ENCODE data around the gene NEUROD1.
"Not testable (repeated sequence)": the region's sequence is repeated elsewhere in the genome, so short reads cannot be mapped to it uniquely, and the experiment has no call there.

Gene NEUROD1

DNA sequence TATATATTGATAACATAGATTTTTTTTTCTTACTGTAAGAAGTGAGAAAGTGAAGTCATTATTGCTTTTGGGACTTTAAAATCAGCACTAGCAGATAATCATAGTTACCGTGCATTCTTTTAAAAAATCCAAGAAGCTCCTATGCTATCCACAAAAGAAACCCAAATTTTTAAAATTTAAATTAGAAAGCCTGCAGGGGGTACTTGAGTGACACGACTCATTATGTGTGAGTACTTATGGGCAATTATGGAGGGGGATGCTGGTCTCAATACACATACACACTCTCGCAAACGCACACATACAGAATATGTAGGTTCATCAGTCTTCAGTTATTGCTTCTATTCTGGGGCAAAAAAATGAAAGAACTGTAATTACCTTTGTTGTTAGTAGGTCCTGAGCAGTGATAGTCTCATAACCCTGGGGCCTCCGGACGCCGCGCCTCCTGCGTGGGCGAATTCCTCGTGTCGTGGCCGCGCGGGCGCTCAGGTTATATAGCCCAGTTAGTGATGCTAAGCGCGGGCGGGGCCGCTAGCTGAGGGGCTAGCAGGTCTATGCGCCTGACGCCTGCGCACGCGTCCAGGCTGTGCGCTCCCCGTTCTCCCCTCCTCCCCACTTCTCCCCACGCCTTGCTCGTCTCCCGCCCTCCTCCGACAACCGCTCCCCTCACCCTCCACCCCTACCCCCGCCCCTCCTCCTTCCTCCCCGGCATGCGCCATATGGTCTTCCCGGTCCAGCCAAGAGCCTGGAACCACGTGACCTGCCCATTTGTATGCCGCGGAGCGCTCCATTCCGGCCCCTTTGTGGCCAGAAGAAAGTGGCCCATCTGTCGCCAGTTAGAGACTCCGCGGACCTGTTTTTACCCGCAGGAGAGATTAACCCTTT lies at the start of gene NEUROD1:
Gene NEUROD1, minus strand, starts transcription at position 463 of the 882 bp plus-strand sequence. CDS start 1,657 bp downstream, outside the sequence.
- TF ChIP-seq, protein P1, sequence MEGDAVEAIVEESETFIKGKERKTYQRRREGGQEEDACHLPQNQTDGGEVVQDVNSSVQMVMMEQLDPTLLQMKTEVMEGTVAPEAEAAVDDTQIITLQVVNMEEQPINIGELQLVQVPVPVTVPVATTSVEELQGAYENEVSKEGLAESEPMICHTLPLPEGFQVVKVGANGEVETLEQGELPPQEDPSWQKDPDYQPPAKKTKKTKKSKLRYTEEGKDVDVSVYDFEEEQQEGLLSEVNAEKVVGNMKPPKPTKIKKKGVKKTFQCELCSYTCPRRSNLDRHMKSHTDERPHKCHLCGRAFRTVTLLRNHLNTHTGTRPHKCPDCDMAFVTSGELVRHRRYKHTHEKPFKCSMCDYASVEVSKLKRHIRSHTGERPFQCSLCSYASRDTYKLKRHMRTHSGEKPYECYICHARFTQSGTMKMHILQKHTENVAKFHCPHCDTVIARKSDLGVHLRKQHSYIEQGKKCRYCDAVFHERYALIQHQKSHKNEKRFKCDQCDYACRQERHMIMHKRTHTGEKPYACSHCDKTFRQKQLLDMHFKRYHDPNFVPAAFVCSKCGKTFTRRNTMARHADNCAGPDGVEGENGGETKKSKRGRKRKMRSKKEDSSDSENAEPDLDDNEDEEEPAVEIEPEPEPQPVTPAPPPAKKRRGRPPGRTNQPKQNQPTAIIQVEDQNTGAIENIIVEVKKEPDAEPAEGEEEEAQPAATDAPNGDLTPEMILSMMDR (conservative IDR thresholded peaks at IDR 0.05; ENCODE audit: low read depth, low read length): no peak
- DNase-seq (ENCODE audit: low read depth): no peak
- no peak within 1 kb of the TSS for H3K4me3 ChIP-seq (ENCODE audit: low read depth, low read length)

DNA sequence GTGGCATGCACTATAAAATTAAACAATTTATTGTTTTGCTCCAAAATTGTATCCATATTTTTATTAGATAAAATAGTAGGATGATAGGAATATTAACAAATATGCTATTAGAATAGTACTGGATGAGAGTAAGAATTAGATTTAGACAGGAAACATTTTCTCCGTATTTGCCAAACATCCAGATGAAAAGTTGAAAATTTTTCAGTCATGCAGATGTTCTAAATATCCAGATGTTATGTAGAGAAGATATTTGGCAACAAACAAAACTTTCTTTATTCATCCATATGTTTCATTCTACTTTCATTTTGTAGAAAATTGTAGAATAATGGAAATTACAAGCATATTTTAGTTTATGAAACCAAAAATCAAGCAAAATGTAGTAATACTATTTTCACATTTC lies 45.2 kb upstream of the NEUROD1 start:
- DNase-seq (ENCODE audit: low read depth): no peak
- no peak overlapping the region for H3K4me3 ChIP-seq (ENCODE audit: low read depth, low read length)
- TF ChIP-seq, protein P1 (conservative IDR thresholded peaks at IDR 0.05; ENCODE audit: low read depth, low read length): no peak

DNA sequence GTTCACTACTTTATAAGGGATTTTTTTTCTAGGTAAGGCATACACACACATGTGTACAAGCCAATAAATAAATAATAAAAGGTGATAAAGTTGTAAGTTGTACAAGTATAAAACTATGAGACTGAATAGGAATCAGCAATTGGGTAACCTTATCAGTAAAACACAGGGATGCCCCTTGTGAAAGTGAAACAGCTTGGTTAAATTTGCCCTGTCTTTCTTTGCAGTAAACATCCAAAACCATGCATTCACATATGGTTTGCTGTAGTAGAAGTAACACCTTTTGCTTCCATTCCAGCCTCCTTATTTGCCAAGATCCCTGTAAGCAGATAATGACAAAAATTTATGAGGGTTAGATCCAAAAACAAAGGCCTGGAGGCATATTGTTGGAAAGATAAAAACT lies 44.3 kb upstream of the NEUROD1 start:
- no peak for DNase-seq (ENCODE audit: low read depth)
- H3K4me3 ChIP-seq (ENCODE audit: low read depth, low read length): no peak overlapping the region
- TF ChIP-seq, protein P1 (conservative IDR thresholded peaks at IDR 0.05; ENCODE audit: low read depth, low read length): no peak

DNA sequence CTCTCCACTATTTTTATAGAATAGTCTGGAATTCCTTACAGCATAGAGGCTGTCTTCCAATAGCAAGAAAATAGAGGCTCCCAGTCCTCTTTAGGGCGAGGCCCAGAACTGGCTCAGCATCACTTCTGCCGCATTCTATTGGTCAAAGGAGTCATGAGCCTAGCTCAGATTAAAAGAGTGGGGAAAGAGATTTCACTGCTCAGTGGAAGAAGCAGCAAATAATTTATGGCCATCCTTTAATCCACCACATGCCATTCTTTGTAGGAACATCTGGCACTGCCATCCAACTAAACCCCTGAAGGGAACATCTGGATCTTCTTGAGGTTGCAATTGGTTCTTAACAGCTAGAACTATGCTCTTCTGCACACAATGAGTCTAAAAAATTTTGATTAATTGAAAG lies 43.4 kb upstream of the NEUROD1 start:
- DNase-seq (ENCODE audit: low read depth): no peak
- TF ChIP-seq, protein P1 (conservative IDR thresholded peaks at IDR 0.05; ENCODE audit: low read depth, low read length): no peak
- no peak overlapping the region for H3K4me3 ChIP-seq (ENCODE audit: low read depth, low read length)

DNA sequence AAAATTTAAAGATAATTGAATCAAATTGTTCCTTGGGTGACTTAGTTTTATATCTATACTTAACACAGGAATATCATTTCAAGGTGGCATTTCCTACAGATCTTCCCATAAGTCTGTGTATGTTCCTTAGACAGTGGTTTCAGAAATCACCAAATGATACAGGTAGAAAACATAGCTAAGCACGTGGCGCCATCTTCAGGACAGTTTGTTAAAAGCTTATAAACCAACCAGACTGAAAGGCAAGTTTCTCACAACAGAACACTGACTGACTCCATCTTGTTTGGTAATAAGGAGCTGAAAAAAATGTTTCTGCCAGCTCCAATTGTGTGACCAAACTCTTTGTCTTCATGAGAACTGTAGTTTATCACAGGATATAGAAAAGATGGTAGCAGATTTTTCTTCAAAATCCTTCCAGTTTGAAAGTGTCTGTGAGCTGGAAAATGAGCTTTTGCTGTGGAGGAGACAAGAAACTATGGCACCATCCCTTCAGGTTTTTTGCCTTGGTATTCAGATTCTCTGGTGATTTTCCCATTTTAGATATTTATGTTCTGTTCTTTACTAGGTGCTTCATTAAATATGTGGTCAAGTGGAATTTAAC lies 34.8 kb upstream of the NEUROD1 start:
- no peak overlapping the region for H3K4me3 ChIP-seq (ENCODE audit: low read depth, low read length)
- TF ChIP-seq, protein P1 (conservative IDR thresholded peaks at IDR 0.05; ENCODE audit: low read depth, low read length): peak; percentile 73
- DNase-seq (ENCODE audit: low read depth): peak; percentile 93

DNA sequence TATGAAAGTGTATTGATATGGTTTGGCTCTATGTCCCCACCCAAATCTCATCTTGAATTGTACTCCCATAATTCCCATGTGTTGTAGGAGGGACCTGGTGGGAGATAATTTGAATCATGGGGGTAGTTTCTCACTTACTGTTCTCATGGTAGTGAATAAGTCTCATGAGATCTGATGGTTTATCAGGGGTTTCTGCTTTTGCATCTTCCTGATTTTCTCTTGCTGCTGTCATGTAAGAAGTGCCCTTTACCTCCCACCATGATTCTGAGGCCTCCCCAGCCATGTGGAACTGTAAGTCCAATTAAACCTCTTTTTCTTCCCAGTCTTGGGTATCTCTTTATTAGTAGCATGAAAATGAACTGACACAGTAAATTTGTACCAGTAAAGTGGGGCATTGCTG lies 30.7 kb upstream of the NEUROD1 start:
- not testable (repeated sequence) for H3K4me3 ChIP-seq (ENCODE audit: low read depth, low read length); DNase-seq (ENCODE audit: low read depth)

DNA sequence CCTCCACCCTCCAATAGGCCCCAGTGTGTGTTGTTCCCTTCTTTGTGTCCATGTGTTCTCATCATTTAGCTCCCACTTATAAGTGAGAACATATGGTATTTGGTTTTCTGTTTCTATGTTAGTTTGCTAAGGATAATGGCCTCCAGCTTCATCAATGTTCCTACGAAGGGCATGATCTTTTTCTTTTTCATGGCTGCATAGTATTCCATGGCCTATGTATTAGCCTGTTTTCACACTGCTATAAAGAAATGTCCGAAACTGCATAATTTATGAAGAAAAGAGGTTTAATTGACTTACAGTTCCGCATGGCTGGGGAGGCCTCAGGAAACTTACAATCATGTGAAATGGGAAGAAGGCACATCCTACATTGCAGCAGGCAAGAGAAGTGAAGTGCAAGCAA lies 22.2 kb upstream of the NEUROD1 start:
- DNase-seq (ENCODE audit: low read depth); H3K4me3 ChIP-seq (ENCODE audit: low read depth, low read length): not testable (repeated sequence)

DNA sequence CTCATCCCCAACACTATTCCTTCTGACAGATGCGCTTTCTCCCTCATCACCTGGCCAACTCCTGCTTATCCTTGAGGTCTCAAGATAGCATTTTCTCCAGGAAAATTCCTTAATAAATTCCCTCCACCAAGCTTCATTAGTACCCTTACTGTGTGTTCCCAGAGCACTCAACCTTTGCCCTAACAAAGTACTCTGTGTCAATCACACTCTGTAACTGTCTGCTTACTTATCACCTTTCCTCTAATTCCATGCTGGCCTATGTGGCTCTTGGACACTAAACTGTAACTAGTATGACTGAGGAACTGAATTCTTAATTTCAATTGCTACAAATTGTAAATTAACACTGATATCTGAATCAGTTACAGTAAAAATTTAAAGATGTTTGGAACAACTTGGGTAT lies 17.9 kb upstream of the NEUROD1 start:
- H3K4me3 ChIP-seq (ENCODE audit: low read depth, low read length): no peak overlapping the region
- DNase-seq (ENCODE audit: low read depth): no peak
- TF ChIP-seq, protein P1 (conservative IDR thresholded peaks at IDR 0.05; ENCODE audit: low read depth, low read length): no peak
